Measurements from ENCODE around the gene BRCA2.
"Not testable (repeated sequence)": the region's sequence is repeated elsewhere in the genome, so short reads cannot be mapped to it uniquely, and the experiment has no call there.

The BRCA2 gene

DNA sequence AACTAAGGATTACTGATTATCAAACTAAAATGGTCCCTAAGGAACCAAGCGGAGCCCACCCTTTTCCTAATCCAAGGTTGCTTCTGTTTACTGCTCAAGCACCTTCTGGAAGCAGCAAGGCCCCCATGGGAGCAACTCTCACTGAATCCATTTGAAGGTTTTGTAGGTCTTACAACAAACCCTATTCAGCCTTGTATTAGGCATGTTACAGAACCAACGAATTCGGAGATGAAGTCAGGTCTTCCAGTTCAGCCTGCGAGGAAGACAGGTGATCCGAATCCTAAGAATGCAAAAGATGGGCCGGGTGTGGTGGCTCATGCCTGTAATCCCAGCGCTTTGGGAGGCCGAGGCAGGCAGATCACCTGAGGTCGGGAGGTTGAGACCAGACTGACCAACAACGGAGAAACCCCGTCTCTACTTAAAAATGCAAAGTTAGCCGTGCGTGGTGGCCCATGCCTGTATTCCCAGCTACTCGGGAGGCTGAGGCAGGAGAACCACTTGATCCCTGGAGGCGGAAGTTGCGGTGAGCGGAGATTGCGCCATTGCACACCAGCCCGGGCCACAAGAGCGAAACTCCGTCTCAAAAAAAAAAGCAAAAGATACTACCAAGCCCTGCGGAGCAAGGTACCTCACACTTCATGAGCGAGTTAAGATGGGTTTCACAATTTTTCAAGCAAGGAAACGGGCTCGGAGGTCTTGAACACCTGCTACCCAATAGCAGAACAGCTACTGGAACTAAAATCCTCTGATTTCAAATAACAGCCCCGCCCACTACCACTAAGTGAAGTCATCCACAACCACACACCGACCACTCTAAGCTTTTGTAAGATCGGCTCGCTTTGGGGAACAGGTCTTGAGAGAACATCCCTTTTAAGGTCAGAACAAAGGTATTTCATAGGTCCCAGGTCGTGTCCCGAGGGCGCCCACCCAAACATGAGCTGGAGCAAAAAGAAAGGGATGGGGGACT lies 754 bp upstream of the BRCA2 start:
- peak; percentile 65 for DNase-seq

DNA sequence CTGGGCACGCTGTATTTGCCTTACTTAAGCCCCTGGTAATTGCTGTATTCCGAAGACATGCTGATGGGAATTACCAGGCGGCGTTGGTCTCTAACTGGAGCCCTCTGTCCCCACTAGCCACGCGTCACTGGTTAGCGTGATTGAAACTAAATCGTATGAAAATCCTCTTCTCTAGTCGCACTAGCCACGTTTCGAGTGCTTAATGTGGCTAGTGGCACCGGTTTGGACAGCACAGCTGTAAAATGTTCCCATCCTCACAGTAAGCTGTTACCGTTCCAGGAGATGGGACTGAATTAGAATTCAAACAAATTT lies 676 bp downstream of the BRCA2 start:
- DNase-seq: no peak

- no peak for DNase-seq
Measured at GRCh38 chr13:32316501-32316900, 1.2 kb downstream of the BRCA2 start.

DNA sequence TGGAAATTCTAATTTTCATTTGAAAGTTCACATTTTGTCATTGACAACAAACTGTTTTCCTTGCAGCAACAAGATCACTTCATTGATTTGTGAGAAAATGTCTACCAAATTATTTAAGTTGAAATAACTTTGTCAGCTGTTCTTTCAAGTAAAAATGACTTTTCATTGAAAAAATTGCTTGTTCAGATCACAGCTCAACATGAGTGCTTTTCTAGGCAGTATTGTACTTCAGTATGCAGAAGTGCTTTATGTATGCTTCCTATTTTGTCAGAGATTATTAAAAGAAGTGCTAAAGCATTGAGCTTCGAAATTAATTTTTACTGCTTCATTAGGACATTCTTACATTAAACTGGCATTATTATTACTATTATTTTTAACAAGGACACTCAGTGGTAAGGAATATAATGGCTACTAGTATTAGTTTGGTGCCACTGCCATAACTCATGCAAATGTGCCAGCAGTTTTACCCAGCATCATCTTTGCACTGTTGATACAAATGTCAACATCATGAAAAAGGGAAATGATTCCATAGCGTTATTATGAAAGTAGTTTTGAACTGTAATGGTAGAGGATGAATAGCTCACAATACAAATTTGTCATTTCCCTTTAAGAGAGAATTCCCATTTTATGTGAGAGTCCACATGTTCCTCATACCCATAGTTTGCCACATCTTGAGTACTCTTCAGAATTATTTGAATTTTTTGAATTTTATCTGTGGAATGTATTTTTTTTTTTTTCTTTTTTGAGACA lies 2.6 kb downstream of the BRCA2 start:
- DNase-seq: no peak

DNA sequence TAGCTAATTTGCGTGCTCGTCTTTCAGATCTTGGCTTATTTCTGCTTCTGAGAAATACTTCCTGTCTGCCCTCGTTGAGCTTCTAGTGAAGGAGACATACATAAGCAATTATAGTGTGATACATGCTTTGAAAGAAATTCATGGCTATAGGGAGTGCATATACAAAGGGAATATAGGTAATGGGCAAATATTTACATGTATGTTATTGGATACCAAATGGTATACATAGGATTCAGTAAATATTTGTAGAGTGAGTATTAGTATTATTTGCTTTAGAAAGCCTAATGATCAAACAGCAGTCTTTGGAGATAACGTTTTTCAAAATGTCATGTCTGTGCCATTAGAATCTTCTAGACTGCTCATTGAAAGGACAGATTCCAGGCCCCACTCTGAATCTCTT lies 5.2 kb downstream of the BRCA2 start:
- DNase-seq: no peak

DNA sequence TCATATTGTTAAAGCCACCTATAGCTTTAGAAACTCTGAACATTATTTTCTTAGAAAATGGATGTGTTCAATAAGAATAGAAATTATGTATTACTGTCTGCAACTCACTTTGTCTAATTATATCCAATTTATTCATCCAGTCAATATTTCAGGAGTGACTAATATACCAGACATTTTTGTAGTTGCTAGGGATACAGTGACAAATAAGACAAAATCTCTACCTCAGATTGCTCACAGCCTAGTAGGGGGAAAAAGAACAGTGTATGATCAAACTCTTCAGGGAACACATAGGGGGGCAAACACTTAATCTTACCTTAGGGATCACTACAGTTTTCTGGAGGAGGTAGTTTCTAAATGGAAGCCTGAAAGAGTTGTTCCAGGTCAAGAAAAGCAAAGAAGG lies 8.6 kb downstream of the BRCA2 start:
- no peak for DNase-seq

DNA sequence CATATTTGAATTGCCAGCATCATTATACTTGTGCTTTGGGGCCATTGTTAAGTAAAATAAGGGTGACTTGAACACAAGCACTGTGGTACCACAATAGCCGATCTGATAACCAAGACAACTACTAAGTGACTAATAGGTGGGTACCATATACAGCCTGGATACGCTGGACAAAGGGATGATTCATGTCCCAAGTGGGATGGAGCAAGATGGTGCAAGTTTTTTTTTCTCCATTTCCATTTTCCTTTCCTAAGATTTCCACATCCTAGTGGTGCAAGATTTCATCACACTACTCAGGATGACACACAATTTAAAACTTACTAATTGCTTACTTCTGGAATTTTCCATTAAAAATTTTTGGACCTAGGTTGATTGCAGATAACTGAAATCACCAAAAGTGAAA lies 15.1 kb downstream of the BRCA2 start:
- DNase-seq: no peak

GRCh38 chr13:32334671-32335070 lies 19.4 kb downstream of the BRCA2 start:
- no peak for DNase-seq

DNA sequence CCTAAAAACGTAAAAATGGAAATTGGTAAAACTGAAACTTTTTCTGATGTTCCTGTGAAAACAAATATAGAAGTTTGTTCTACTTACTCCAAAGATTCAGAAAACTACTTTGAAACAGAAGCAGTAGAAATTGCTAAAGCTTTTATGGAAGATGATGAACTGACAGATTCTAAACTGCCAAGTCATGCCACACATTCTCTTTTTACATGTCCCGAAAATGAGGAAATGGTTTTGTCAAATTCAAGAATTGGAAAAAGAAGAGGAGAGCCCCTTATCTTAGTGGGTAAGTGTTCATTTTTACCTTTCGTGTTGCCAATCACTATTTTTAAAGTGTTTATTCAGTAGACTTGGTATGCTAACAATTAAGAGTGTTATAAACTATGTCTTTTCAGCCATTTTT lies 25.6 kb downstream of the BRCA2 start:
- DNase-seq: no peak

- no peak for DNase-seq
Measured at GRCh38 chr13:32347651-32348050, 32.3 kb downstream of the BRCA2 start.

DNA sequence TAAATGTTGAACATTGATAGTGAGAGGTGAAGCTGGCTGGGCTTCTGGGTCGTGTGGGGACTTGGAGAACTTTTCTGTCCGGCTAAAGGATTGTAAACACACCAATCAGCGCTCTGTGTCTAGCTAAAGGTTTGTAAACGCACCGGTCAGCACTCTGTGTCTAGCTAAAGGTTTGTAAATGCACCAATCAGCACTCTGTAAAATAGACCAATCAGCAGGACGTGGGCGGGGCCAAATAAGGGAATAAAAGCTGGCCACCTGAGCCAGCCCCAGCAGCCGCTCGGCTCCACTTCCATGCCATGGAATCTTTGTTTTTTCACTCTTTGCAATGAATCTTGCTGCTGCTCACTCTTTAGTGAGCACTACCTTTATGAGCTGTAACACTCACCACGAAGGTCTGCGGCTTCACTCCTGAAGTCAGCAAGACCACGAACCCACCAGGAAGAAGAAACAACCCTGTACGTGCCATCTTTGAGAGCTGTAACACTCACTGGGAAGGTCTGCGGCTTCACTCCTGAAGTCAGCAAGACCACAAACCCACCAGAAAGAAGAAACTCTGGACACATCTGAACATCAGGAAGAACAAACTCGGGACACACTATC lies 35.6 kb downstream of the BRCA2 start:
- not testable (repeated sequence) for DNase-seq

GRCh38 chr13:32354040-32354439 lies 38.7 kb downstream of the BRCA2 start:
- no peak for DNase-seq

GRCh38 chr13:32355935-32356334 lies 40.6 kb downstream of the BRCA2 start:
- not testable (repeated sequence) for DNase-seq

DNA sequence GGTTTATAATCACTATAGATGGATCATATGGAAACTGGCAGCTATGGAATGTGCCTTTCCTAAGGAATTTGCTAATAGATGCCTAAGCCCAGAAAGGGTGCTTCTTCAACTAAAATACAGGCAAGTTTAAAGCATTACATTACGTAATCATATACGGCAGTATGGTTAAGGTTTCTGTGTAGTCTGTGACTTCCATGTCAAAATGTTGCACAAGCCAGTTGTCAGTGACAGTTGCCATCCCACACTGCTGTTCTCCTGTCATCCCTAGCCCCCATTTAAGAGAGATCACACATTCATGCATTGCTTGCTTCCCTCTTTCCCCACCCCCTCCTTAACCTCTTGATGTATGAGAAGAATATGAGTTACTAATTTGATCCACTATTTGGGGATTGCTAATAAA lies 47.3 kb downstream of the BRCA2 start:
- no peak for DNase-seq

GRCh38 chr13:32370805-32371204 lies 55.5 kb downstream of the BRCA2 start:
- no peak for DNase-seq

GRCh38 chr13:32376642-32377415 lies 61.5 kb downstream of the BRCA2 start:
- DNase-seq: no peak

- no peak for DNase-seq
Measured at GRCh38 chr13:32378012-32378411, 62.7 kb downstream of the BRCA2 start.

GRCh38 chr13:32381539-32381938 lies 66.2 kb downstream of the BRCA2 start:
- peak; percentile 27 for DNase-seq

DNA sequence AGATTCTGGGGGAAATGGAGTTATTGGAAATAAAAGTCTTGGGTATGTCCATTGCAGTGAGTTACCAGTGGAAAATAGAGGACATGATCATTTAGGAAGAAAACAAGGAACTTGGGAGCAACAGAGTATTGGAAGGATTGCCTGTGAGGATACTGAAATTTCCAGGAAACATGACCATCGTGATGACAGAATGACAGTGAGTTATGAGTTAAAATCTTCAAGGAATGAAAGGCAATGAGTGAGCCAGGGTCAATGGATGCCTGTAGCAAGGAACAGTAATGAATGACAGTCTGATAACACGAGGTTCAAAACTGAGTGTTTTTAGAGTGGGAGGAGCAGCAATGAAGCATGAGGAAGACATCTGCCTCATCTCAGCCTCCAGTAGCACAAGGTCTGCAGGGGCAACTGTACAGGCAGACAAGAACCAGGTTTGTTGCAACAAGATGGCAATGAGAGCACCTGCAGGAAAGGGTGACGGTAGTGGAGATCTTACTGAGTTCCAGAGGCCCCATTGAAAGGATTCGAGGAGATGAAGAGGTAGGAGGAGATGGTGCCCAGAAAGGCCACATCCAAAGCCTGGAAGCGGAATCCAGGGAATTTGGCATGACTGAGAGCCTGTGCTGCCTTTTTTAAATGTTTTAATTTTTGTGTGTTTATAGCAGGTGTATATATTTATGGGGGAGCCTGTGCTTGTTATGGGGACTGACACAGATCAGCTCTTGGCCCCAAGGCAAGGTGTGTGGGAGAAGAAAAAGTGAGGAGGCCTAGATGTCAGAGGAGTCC lies 68.7 kb downstream of the BRCA2 start:
- DNase-seq: no peak

- DNase-seq: no peak
Measured at GRCh38 chr13:32384702-32385101, 69.4 kb downstream of the BRCA2 start.

- DNase-seq: no peak
Measured at GRCh38 chr13:32385410-32385809, 70.1 kb downstream of the BRCA2 start.

DNA sequence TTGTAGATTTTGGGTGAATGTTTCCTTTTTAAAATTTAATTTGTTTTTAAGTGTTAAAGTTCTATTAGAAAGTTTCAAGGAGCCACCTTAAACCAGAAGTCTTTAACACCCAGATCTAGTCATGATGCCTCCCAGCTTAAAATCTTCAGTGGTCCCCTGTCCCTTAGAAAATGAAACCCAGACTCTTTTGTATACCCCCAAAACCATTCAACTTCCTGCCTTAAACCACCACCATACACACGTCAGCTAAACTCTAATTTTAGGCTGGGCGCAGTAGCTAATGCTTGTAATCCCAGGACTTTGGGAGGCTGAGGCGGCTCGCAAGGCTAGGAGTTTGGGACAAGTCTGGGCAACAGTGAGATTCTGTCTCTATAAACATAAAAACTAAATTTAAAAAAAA lies 74.7 kb downstream of the BRCA2 start:
- no peak for DNase-seq
